Brain microvascular endothelial cell (primary cell): ENCODE results near the gene JARID2.

Experiments
- DNase-seq: peaks from one replicate; pipeline ENCODE4 v3.0.0-alpha.2; 2020
- H3K27ac ChIP-seq: fragments of 250-450 bp; sonication (Bioruptor Pico); 2 replicates; pipeline ENCODE4 v1.5.1; 2020; ENCODE audit warnings: mild to moderate bottlenecking, moderate library complexity
- H3K27me3 ChIP-seq: fragments of 250-450 bp; sonication (Bioruptor Pico); replicated peaks from 2 replicates; pipeline ENCODE4 v1.5.1; 2020; ENCODE audit warnings: mild to moderate bottlenecking
- H3K36me3 ChIP-seq: fragments of 250-450 bp; sonication (Bioruptor Pico); replicated peaks from 2 replicates; pipeline ENCODE4 v1.5.1; 2020; ENCODE audit warnings: mild to moderate bottlenecking
- H3K4me3 ChIP-seq: 2 replicates; pipeline ENCODE4 v1.5.1; 2011; ENCODE audit warnings: low read depth, mild to moderate bottlenecking, control low read depth, low read length, moderate library complexity
- CTCF ChIP-seq: IDR thresholded peaks from 2 replicates; pipeline ENCODE4 v1.5.1; 2011; ENCODE audit warnings: low read depth, mild to moderate bottlenecking, moderate library complexity, low read length, control low read depth, inconsistent platforms; ENCODE audit errors: missing control alignments
- in situ Hi-C: cut with HindIII; loops from 2 replicates; pipeline ENCODE4 v1.10.0; 2017; ENCODE audit warnings: low sequenced_read_pairs, low pct_ligation_motif_present

Gene JARID2

GRCh38 chr6:15515226-15515625 is 269.4 kb downstream of the JARID2 start:
- in situ Hi-C loops = no loop called here
- Histone ChIP-seq H3K36me3 (peaks cover 29% of the 10 kb centered on the region), H3K27ac (no peak overlapping the region), H3K27me3 (no peaks in the 10 kb centered on the region), H3K4me3 (no peak overlapping the region)
- no peak for DNase-seq
- no peak for TF ChIP-seq CTCF

- TF ChIP-seq CTCF = no peak
- in situ Hi-C loops = no loop called here
- no peak for DNase-seq
- H3K4me3 ChIP-seq = no peak overlapping the region
- no peak overlapping the region for H3K27ac ChIP-seq
- H3K36me3 ChIP-seq = peaks cover 29% of the 10 kb centered on the region
- no peaks in the 10 kb centered on the region for H3K27me3 ChIP-seq
Measured at GRCh38 chr6:15515660-15516375, 269.9 kb downstream of the JARID2 start.

GRCh38 chr6:15516378-15516777 is 270.5 kb downstream of the JARID2 start:
- DNase-seq = no peak
- Histone ChIP-seq H3K27me3 (no peaks in the 10 kb centered on the region), H3K27ac (no peak overlapping the region), H3K36me3 (peaks cover 27% of the 10 kb centered on the region), H3K4me3 (no peak overlapping the region)
- TF ChIP-seq CTCF = no peak
- in situ Hi-C loops = no loop called here

GRCh38 chr6:15516923-15517560 is 271.2 kb downstream of the JARID2 start:
- no peak for TF ChIP-seq CTCF
- in situ Hi-C loops = no loop called here
- no peak for DNase-seq
- no peak overlapping the region for H3K4me3 ChIP-seq
- H3K36me3 ChIP-seq = peaks cover 27% of the 10 kb centered on the region
- H3K27ac ChIP-seq = no peak overlapping the region
- H3K27me3 ChIP-seq = no peaks in the 10 kb centered on the region

GRCh38 chr6:15517600-15517999 is 271.7 kb downstream of the JARID2 start:
- DNase-seq = no peak
- in situ Hi-C loops = no loop called here
- no peak overlapping the region for H3K4me3 ChIP-seq
- TF ChIP-seq CTCF = no peak
- H3K36me3 ChIP-seq = peaks cover 30% of the 10 kb centered on the region
- no peak overlapping the region for H3K27ac ChIP-seq
- no peaks in the 10 kb centered on the region for H3K27me3 ChIP-seq

GRCh38 chr6:15518057-15518456 is 272.2 kb downstream of the JARID2 start:
- peaks cover 30% of the 10 kb centered on the region for H3K36me3 ChIP-seq
- no peak overlapping the region for H3K27ac ChIP-seq
- H3K4me3 ChIP-seq = no peak overlapping the region
- no peaks in the 10 kb centered on the region for H3K27me3 ChIP-seq
- in situ Hi-C loops = no loop called here
- TF ChIP-seq CTCF = no peak
- no peak for DNase-seq
